Activated CD8-positive, alpha-beta memory T cell treated with anti-CD3 and anti-CD28 coated beads, Interleukin-2, amount 50 U/mL, for 24 hours (primary cell): ENCODE data around the gene KSR1.

Source experiments
- DNase-seq: peaks from one replicate; pipeline ENCODE4 v3.0.0-alpha.2; 2020; ENCODE audit errors: extremely low read depth

The KSR1 gene

DNA sequence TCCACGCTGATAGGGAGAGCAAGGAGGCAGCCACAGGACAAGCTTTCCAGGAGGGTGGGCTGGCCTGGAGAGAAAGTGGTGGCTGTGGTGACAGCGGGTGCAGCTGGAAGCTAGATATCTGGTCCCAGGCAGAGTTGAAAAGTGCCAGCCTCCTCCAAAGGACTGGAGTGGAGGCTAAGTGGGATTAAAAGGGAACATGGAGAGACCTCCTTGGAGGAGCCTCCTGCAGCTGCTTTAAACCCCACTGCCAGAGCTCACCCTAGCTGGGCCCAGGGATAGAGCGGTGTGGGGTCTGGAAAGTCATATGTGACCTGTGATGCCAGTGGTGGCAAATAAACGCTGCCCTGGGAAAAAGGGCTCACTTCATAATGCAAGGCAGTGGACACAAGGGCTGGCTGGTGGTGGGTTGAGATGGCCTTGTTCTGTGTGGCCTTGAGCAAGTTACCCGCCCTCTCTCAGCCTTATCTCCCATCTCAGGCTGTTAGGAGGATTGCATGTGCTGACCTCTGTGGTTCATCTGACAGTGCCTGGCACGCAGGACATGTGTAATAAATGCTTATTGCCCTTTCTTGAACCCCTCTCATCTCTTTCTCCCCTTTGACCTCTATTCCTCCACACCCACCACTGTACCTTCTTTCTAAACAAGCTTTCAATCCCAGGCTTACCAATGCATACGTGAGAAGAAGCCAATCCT, 113.8 kb downstream of the KSR1 start:
- DNase-seq = no peak

DNA sequence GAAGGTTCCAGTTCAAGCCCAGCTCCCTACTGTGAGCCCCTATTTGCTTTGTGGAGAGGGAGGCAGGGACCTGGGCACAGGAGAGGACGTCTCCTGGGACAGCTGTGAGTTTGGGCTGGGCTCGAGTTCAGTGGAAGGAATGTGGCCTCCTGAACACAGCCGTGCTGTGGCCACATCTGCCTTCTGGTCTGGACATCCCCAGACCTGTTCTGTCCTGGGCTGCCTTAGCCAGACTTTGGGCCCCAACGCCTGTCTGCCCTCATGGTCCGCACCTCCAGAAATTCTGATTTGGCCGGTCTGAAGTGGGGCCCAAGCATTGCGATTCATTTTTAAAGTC, 114.3 kb downstream of the KSR1 start:
- DNase-seq = no peak

DNA sequence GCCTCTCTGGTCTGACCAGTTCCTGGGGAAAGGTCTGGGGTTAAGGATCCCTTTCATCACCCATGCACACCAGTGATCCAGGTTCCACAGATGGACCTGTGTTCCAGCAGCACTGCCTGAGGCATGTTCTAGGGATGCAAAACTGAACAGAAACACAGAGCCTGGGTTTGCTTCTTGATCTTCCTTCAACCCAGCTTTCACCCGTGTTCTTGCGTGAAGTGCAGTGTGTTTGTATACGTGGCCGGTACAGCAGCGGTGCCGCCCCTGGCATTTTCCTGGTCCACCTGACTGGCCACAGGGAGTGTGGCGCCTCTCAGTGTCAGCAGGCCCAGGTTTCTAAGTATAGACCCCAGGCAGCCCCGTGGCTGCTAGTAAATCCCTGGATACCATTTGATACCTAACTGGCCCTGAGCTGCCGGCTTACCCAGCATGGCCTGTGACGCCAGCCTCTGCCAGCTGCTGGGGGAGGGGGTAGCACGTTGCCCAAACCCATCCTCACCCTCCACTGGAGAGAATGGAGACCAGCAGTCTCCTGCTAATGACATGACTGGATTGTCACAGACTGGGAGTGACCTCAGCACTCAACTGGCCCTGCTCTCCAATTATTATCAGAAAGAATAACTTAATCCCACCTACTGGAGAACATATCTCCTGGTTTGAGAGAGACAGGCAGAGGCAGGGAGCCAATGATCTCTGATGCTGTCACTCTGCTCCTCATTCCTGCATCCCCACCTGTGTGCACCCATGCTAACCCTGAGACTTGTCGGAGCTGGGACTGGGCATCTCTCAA, 115.5 kb downstream of the KSR1 start:
- no peak for DNase-seq

DNA sequence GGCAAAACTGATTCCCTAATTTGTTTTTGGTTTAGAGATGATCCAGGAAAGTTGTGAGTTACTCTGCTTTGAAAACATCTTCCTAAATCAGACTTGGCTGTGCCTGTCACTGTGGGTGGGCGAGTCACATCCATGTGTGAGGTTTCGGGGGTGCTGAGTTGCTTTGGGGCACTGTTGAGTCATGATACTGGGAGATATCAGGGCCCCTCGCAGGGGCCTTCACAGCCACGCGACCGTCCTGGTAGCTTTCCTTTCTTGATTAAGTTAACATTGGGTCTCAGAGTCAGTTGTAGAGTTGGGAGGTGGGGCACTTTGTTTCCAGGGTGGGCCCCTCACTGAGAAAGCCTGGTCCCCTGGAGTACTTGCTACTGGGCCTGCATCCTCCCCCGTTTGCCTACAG, 116.4 kb downstream of the KSR1 start:
- peak; percentile 38 for DNase-seq

DNA sequence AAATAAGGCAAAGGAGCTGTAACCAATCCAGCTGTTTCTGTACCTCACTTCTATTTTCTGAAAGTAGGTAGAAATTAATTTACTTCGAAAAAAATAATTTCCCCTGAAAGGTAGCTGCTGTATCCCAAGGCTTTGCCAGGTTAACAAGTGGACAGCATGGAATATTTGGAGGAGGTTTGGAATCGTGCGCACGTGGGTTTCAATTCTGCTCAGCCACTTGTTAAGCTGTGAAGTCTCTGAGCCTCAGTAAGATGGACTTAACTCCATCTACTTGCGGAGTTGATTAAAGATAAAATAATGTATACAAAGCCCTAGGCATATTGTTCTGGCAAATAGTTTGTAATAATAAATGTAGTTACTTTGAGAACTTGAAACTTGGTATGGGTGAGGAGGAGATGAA, 117.3 kb downstream of the KSR1 start:
- DNase-seq = no peak

DNA sequence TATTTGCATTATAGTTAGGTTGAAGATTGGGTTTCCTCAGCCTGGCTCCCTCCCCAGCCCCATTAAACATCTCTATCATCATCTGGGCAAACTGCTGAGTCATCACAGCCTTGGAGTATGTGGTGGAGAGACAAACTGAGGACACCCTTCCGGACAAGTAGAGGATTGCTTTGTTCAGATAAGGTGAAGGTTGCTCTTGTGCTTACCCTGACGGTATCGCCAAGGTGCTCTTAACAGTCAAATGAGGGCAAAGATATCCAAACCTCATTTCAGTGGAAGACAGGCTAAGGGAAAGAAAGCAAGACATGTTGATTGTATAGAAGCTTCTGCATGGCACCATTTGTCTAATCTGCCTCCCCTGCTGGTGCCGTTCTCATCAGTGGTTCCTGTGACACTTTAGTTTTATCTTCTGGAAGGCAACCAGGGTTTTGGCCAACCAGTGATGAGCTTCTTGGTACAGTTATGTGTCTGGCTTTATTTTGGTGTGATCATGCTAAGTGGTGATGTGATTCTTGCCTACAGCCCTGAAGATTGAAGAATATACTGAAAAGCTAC, 117.8 kb downstream of the KSR1 start:
- DNase-seq = no peak

DNA sequence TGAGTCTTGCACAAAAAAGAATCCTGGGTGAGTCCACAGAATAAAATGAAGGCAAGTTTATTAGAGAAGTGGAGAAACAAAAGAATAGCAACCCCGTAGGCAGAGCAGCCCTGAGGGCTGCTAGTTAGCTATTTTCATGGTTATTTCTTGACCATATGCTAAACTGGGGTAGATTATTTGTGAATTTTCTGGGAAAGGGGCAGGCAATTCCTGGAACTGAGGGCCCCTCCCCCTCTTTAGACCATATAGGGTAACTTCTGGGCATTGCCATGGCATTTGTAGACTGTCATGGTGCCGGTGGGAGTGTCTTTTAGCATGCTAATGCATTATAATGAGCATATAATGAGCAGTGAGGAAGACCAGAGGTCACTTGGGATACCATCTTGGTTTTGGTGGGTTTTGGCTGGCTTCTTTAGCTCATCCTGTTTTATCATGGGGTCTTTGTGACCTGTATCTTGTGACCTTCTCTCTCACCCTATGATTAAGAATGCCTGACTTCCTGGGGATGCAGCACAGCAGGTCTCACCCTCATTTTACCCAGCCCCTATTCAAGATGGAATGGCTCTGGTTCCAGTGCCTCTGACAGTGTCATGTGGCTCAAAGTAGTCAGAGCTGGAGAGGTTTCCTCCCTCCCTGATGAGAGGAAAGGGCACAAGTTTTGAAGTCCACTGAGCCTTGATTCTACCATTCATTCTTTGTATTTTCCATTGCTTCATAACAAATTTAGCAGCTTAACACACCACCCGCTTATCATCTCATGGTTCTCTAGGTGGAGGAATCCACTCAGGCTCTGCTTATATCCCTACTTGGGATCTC, 119.1 kb downstream of the KSR1 start:
- DNase-seq = no peak

DNA sequence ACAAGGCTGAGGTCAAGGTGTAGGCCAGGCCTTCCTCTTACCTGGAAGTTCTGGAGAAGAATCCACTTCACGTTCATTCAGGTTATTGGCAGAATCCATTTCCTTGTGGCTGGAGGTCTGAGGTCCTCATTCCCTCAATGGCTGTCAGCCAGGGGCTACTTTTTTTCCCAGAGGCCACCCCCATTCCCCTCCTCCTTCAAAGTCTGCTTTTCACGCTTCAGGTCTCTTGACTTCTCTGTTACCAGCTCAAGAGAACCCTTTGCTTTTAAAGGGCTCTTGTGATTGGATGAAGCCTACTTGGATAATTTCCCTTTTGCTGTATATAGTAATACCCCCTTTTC, 119.6 kb downstream of the KSR1 start:
- DNase-seq = no peak

DNA sequence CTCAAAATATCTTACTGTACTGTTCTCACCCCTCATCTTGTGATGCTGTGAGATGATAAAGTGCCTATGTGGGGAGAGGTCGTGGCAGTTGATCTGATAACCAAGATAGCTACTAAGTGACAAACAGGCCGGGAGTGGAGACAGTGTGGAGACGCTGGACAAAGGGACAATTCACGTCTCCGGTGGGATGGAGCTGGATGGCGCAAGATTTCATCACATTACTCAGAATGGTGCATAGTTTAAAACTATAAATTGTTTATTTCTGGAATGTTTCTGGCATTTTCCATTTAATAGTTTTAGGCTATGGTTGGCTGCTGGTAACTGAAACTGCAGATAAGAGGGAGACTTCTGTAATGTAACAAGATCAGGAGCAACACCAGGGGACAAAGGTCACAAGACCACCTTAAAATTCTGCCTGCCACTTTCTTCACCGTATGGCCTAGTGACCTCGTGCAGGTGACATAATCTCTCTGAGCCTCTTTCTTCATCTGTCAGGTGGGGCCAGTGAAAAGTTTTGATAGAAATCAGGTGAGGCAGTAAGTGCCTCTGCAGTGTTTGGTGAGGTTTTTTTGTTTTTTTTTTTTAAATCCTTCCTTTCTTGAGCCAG, 120.3 kb downstream of the KSR1 start:
- DNase-seq = no peak

DNA sequence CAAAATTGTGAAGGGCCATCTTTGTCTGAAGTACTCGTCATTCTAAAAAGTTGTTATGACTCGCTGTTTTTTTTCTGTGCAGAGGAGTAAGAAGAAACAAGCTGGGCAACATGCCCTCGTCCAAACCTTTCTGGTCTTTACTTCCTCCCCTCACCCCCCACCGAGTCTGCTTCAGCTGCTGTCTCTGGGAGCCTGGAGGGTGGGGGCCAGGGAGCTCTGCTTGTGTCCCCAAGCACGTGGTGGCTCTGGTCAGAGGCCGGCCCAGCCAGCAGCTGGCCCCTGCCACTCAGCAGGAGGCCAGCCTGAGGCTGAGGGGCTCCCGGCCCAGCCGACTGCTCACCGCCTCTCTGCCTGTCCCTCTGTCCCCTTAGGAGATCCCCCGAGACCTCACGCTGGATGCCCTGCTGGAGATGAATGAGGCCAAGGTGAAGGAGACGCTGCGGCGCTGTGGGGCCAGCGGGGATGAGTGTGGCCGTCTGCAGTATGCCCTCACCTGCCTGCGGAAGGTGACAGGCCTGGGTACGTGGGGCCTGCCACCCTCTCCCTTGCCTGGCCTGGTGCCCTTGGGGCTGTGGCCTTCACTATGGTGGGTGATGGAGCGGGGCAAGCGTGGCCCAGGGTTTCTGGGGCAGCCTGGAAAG, 121.0 kb downstream of the KSR1 start:
- no peak for DNase-seq

DNA sequence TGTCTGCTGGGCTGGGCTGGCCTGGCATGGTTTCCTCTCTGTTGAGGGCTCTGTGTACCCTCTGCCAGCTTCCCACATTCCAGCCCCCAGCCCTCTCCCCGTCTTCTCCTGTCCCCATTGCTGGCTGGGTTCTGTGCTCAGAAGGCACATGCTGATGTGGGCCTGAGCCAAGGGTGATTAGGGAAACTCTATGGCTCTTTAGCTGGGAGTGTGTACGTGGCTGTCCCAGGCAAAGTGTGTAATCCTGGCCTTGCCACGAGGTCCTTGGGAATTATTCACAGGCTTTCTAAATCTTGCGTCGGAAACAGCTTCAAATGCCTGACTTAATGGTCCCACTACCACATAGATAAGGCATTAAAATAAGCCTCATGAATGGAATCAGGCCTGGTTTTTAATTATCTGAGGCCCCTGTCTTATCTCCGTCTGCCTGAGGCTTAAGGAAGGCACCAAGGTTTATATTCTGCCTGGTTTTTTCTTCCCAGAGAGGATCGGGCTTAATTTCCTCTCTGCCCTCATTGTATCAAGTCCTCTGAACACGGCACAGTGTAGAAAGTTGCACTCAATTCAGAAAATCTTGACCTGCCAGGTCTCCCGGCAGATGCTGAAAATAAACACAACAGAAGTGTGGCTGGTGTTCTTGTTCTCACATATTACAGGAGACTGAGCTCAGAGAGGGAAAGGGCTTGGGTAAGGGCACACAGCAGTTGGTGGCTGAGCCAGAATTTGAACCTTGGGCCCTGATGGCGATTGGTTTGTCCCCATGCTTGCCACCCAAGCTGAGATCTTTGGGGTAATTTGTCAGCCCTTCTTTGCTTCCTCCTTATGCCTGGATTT, 121.9 kb downstream of the KSR1 start:
- DNase-seq = no peak

DNA sequence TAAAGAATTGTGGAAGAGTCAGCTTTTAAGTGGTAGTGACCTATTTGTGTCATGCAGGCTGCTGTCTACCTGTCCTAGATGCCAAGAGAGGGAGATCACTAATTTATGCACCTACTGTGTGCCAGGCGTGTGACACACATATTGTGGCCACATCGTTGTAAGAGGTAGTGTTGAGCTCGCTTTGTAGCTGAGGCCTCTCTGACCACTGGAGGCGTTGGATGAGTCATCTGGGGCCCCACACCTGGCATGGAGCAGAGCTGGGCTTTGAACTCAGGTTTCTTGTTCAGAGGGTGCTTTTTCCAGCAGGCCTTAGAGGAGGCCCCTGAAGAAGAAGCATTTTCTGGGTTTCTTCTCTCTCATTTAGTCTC, 122.5 kb downstream of the KSR1 start:
- no peak for DNase-seq

DNA sequence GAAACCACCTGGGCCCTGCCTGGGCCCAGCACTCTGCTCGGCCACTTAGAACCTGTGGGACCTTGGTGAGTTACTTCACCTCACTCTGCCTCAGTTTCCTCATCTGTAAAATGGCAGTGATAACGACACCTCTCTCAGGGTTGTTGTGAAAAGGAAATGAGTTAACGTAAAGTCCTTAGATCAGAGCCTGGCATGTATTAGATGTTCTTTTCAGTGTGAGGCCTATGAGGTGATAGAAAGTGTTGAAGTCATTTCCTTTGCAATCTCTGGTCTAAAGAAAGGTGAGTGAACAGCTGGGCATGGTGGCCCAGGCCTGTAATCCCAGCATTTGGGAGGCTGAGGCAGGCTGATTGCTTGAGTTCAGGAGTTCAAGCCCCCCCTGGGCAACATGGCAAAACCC, 123.1 kb downstream of the KSR1 start:
- no peak for DNase-seq

DNA sequence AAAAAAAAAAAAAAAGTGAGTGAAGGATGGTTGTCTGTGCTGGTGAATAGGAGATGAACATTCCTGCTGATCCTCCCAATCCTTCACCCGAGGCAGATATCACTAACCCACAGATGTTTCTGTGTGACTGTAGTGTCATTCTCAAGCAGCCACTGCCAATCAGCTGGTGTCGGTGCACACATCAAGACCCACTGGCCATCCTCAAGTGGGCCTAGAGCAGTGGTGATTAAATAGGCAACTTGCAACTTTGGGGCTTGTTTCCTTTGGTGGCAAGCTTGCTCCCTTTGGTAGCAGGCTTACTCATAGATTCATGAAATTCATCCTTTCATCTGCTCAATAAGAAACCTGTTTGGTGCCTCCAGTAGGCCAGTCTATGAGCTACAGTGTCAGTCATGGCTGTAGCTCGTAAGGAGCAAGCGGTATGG, 123.7 kb downstream of the KSR1 start:
- DNase-seq = no peak

DNA sequence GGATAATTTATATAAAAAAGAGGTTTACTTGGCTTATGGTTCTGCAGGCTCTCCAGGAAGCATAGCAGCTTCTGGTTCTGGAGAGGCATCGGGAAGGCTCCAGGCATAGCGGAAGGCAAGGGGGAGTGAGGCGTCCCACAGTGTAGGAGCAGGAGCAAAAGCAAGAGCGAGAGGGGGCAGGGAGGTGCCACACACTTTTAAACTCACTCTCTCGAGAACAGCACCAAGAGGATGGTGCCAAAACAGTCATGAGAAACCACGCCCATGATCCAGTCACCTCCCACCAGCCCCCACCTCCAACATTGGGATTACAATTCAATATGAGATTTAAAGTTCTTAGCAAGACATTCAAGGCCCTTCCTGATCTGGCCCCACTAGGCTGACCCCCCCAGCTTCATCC, 124.8 kb downstream of the KSR1 start:
- no peak for DNase-seq

DNA sequence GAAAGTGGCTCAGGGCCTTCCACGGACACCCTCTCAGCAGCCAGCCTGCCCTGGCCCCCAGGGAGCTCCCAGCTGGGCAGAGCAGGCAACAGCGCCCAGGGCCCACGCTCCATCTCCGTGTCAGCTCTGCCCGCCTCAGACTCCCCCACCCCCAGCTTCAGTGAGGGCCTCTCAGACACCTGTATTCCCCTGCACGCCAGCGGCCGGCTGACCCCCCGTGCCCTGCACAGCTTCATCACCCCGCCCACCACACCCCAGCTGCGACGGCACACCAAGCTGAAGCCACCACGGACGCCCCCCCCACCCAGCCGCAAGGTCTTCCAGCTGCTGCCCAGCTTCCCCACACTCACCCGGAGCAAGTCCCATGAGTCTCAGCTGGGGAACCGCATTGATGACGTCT, 126.4 kb downstream of the KSR1 start:
- DNase-seq = no peak

DNA sequence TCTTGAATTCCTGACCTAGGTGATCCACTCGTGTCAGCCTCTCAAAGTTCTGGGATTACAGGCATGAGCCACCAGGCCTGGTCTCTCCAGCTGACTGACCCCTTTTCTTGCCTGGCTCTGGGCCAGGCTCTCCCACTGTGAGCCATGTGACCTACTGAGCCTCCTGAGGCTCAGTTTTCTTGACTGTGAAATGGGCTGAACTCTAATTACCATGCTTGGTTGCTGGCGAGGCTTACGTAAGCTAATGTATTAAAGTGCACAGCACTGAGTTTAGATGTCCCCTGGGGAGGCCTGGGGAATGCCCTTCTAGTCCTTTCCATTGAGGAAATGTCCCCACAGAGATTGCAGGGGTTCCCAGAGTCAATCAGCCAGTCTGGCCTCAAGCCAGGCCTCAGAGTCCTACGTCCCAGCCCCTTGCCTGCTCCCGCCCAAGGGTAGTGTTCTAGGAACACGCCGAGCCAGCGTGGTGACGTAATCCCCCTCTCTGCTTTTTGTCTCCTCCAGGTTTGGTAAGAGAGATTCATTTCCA, 129.0 kb downstream of the KSR1 start:
- DNase-seq = no peak

DNA sequence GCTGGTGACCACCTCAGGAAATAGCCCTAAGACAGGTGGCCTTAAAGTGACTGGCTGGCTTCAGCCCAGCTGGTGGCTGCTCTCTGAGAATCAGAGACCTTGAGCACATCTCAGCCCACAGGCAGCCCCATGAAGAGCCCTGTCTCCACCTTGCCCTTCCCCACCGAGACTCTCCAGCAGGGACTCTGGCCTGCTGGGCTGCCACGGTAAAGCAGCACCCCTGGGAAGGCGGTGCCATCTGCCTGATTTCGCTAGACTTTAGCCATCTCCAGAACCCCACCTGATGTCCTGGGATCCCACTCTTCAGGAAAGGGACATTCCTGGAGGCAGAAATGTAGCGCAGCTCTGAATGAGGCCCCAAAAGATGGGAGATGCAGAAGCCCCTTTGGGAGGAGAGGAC, 129.5 kb downstream of the KSR1 start:
- DNase-seq = no peak

DNA sequence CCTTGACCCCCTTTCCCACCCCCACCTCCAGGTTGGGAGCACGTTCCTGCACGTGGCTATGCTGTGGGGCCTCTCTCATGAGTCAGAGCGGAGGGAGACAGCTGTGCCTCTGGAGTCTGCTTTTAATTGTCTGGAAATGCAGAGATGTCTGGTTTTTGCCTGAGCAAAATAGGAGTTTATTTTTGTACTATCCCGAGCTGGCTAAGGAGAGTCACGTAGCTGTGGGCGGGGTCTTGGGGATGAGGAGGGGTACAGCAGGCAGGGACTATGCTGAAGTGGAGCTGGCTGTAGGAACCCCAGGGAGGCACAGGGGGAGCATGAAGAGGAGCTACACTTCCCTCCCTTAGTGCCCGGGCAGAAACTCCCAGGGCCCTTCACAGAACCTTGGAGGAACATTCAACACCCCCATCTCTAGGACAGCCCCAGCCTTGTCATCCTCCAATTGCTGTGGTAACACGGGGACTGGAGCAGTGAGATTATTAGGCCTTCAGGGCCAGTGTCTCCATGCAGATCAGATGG, 130.0 kb downstream of the KSR1 start:
- DNase-seq = no peak

DNA sequence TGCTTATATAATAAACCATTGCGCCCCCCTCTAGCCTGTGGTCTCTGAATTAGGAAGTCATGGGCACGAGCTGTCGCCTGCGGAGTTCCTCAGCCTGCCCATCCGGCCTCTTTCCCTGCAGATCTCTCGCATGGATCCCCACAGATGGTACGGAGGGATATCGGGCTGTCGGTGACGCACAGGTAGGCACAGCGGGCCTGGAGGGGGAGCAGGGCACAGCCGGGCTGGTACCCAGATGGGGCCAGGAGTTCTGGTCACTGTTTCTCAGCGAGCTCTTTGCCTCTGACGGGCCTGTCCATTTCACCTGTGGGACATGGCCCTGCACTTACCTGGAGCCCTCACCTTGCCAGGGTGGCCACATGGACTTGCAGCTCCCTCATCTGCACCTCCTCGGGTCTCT, 132.1 kb downstream of the KSR1 start:
- DNase-seq = no peak
